ENCODE data around the gene GRIN2C.

GRIN2C gene

GRCh38 chr17:74818291-74818938 is 41.3 kb downstream of the GRIN2C start:
- no peak for DNase-seq

- no peak for DNase-seq
Measured at GRCh38 chr17:74816905-74817620, 42.6 kb downstream of the GRIN2C start.

GRCh38 chr17:74815550-74816370 is 43.9 kb downstream of the GRIN2C start:
- no peak for DNase-seq

GRCh38 chr17:74815067-74815466 is 44.6 kb downstream of the GRIN2C start:
- DNase-seq = no peak

- no peak for DNase-seq
Measured at GRCh38 chr17:74814453-74814852, 45.2 kb downstream of the GRIN2C start.

GRCh38 chr17:74812109-74813009 is 47.3 kb downstream of the GRIN2C start:
- no peak for DNase-seq

GRCh38 chr17:74810699-74811485 is 48.8 kb downstream of the GRIN2C start:
- DNase-seq = no peak

- no peak for DNase-seq
Measured at GRCh38 chr17:74808714-74809430, 50.8 kb downstream of the GRIN2C start.

- DNase-seq = no peak
Measured at GRCh38 chr17:74807925-74808324, 51.8 kb downstream of the GRIN2C start.

GRCh38 chr17:74807441-74807840 is 52.2 kb downstream of the GRIN2C start:
- DNase-seq = no peak

GRCh38 chr17:74806334-74806733 is 53.4 kb downstream of the GRIN2C start:
- no peak for DNase-seq

- DNase-seq = no peak
Measured at GRCh38 chr17:74805591-74805991, 54.1 kb downstream of the GRIN2C start.

GRCh38 chr17:74804683-74805082 is 55.0 kb downstream of the GRIN2C start:
- no peak for DNase-seq

- DNase-seq = no peak
Measured at GRCh38 chr17:74803971-74804370, 55.7 kb downstream of the GRIN2C start.

GRCh38 chr17:74803388-74803930 is 56.2 kb downstream of the GRIN2C start:
- DNase-seq = no peak

GRCh38 chr17:74801896-74802295 is 57.8 kb downstream of the GRIN2C start:
- DNase-seq = no peak

GRCh38 chr17:74800531-74800930 is 59.2 kb downstream of the GRIN2C start:
- DNase-seq = no peak

- no peak for DNase-seq
Measured at GRCh38 chr17:74799097-74799496, 60.6 kb downstream of the GRIN2C start.

- DNase-seq = no peak
Measured at GRCh38 chr17:74798239-74798707, 61.4 kb downstream of the GRIN2C start.

GRCh38 chr17:74797824-74798223 is 61.9 kb downstream of the GRIN2C start:
- no peak for DNase-seq

- DNase-seq = no peak
Measured at GRCh38 chr17:74796866-74797265, 62.8 kb downstream of the GRIN2C start.
